ENCODE data around the gene BRSK1. TPM values are rescaled to one million over a fixed set of nuclear protein-coding genes. Genes with fewer than 3 reads are reported as not detected.

Gene BRSK1
- total and polyA plus RNA-seq, 2 of the 8 experiments (the other 6 are each of a cell fraction or from before 2014, with no cell fraction given): 27.6 to 32.7 TPM

- no peak for TF ChIP-seq USF2 (IDR thresholded peaks at IDR 0.05; ENCODE audit: low read length)
- no peak for TF ChIP-seq TEAD4 (IDR thresholded peaks at IDR 0.05; ENCODE audit: low read depth, low read length)
- no peak for TF ChIP-seq E2F6 (IDR thresholded peaks at IDR 0.05)
- no peak for TF ChIP-seq HDAC2 (IDR thresholded peaks at IDR 0.05; ENCODE audit: borderline replicate concordance in 1 of 2, low read depth in 2 of 2, low read length in 2 of 2)
- no peak for TF ChIP-seq KDM1A (IDR thresholded peaks at IDR 0.05; ENCODE audit: borderline replicate concordance, low read length)
- TF ChIP-seq JUN (IDR thresholded peaks at IDR 0.05; ENCODE audit: low read depth, low read length): no peak
- TF ChIP-seq KDM5A (IDR thresholded peaks at IDR 0.05; ENCODE audit: low read length): no peak
- no peak for TF ChIP-seq CREB1 (IDR thresholded peaks at IDR 0.05)
- no peak for TF ChIP-seq SUZ12 (IDR thresholded peaks at IDR 0.05; ENCODE audit: low read length)
- no peak for TF ChIP-seq HDAC6 (IDR thresholded peaks at IDR 0.05; ENCODE audit: low read depth, low read length)
- TF ChIP-seq ZNF274 (IDR thresholded peaks at IDR 0.05; ENCODE audit: borderline replicate concordance, extremely low read depth, low read length): no peak
Observed at GRCh38 chr19:55269299-55269698, 14.5 kb upstream of the BRSK1 start (continued).
